HG03432 (cell line): Measurements from ENCODE around the gene LPAR3.
"Not testable (repeated sequence)": the region's sequence is repeated elsewhere in the genome, so short reads cannot be mapped to it uniquely, and the experiment has no call there.

Experiments
- ATAC-seq: cut with Tn5 transposase; IDR thresholded peaks from one replicate; pipeline ENCODE4 v1.9.1; 2021; ENCODE audit warnings: mild to moderate bottlenecking, moderate library complexity; ENCODE audit not compliant: unreplicated experiment

Gene LPAR3

DNA sequence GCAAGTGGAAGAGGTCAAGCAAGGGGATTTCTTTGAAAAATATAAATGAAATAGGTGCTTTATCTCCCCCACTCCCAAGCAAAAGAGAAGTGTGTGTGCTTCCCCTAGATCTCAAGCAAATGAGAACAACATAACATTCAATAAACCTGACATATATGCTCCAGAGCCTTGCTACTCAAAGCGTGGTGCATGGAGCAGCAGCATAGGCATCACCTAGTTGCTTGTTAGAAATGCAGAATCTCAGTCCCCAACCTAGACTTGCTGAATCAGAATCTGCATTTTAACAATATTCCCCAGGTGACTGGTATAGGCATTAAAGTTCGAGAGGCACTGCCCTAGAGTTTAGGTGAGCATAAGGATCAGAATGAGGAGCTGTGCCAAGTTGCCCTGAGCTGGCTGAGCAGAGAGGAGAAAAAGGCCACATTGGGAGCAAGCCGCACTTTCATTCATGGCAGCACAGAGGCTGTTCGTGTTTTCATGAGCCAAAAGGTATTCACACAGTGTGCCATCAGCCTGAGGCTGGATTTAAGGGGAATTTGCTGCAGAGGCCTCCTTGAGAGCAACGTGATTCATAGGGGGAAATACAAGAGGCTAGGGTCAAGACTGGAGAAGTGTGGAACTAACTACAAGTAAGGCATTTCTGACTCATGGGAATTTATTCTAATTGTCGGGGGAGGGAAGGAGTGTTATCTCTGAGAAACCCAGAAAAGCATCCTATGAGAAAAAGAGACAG, 14.3 kb upstream of the LPAR3 start:
- no peak for ATAC-seq

DNA sequence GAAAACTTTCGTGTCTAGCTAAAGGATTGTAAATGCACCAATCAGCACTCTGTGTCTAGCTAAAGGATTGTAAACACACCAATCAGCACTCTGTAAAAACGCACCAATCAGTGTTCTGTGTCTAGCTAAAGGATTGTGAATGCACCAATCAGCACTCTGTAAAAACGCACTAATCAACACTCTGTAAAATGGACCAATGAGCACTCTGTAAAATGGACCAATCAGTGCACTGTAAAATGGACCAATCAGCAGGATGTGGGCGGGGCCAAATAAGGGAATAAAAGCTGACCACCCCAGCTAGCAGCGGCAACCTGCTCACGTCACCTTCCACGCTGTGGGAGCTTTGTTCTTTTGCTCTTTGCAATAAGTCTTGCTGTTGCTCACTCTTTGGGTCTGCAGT, 9.7 kb upstream of the LPAR3 start:
- not testable (repeated sequence) for ATAC-seq

DNA sequence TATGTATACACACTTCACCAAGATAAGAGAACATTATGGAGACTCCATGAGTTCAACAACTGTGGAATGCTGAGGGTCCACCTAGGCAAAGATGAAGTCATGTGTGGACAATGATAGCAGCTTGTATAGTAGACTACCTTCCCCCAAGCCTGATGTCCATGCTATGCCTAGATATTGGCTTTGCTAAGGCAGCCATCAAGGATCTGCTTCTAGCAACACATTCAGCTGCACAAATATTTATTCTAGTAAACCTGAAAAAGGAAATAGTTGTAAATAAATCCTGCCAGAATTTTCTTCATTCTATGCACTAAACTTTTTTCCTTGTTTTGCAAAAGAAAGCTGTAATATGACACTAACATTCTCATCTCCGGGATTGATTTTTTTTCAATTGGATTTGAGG, 7.0 kb upstream of the LPAR3 start:
- ATAC-seq = no peak

DNA sequence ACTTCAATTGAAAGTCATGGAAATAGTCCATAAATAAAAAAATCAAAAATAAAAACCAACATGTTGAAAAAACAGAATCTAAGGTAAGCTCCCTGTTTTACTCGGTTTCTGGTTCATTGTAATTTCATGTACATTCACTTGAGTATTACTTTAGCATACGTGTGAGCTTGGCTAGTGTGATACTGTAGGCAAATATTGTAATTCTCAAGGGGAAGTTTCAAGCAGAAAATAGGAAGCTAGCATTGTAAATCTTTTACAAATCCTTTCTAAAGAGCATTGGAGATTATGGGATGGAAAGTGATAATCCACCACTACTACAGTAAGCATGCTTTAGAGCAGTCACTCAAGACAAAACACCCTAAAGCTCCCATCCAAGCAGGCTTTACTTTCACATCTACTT, 3.3 kb upstream of the LPAR3 start:
- ATAC-seq = no peak

DNA sequence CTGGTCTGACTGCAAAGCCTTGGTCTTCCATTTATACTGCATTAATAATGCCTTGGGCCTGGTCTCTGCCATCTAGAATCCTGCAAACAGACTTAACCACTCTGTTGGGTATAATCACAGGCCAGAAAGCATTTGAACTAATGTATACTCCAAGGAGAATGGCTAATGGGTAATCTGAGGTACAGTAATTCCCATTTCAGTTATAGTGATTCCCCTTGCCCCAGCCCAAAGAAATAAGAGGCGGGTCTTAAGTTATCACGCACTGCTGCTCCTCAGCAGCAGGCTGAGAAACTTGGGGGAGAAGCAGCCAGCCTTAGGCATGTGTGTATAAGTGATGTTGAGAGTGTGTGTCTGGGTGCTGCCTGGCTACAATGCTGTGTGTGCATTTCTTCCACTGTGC, 2.4 kb downstream of the LPAR3 start:
- ATAC-seq = no peak

DNA sequence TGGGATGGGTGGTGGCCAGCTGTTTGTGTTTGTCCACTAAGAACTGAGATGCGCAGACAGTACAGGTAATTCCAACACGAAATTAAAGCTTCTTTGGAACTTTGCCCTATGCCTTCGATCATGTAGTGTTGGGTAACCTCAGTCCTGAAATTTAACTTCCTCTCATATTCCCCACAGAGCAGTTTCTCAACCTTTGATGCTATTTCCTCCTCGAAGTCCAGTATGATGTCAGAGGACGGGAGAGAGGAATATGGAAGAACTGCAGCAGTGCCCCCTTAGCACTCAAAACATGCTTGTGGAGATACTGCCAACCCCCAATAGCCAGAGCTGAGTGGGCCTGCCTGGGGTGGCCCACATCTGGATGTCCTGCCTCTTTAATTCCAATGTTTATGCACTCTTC, 3.6 kb downstream of the LPAR3 start:
- no peak for ATAC-seq

DNA sequence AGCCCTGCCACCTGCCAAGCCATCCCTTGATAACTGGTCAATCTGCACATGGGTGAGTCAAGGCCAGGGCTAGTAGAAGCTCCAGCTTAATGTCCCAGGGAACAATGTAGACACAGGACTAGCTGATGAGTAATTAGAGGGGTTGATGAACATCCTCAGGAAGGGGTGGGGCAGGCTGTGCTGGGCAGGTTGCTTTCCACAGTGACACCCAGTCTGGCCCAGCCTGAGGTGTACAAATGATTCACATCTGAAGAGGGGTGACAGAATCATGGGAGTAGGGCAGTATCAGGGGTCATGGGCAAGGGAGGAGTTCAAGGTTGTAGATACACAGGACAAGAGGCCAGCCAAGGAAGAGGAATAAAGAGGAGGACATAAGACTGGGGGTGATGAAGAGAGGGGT, 4.3 kb downstream of the LPAR3 start:
- no peak for ATAC-seq

DNA sequence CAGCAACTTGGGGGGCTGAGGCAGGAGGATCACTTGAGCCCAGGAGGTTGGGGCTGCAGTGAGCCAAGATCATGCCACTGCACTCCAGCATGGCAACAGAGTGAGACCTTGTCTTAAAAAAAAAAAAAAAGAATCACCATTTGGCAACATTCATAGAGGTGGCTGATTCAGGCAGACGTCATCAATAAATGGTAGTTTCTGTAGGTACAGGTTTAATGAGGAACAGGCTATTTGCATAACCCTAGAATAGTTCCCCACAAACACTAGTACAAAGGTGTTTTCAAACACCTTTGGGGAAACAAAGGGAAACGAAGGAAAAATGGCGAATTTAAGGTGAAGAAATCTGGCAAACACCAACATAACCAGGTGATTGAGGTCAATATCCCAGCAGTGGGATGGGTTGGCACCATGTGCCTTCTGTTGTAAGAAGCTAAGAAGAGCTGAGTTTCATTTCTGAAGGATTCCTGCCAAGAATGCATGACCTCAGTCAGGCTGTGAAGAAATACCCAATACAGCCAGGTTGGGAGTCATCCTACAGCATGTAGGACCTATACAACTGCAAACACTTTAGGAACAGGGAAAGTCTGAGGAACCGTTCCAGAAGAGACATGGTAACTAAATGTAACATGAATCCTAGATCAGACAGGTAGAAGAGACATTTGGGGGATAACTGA, 5.6 kb downstream of the LPAR3 start:
- no peak for ATAC-seq

DNA sequence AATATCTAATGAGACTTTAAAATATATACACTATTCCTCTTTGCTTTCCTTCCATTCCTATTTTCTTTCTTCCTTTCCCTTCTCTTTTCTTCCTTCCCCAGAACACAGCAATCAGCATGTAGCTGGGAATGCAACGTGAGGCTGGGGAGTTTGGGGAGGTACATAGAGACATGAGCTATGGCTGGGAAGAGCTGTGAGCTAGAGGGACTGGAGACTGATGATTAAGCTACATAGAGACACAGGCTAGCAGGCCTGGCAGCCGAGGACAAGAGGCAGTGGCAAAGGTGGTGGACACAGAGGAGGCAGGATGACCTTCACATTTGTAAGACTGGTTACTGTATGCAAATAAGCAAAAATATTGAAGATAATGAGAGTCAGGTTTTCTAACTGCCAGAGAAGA, 7.5 kb downstream of the LPAR3 start:
- no peak for ATAC-seq

DNA sequence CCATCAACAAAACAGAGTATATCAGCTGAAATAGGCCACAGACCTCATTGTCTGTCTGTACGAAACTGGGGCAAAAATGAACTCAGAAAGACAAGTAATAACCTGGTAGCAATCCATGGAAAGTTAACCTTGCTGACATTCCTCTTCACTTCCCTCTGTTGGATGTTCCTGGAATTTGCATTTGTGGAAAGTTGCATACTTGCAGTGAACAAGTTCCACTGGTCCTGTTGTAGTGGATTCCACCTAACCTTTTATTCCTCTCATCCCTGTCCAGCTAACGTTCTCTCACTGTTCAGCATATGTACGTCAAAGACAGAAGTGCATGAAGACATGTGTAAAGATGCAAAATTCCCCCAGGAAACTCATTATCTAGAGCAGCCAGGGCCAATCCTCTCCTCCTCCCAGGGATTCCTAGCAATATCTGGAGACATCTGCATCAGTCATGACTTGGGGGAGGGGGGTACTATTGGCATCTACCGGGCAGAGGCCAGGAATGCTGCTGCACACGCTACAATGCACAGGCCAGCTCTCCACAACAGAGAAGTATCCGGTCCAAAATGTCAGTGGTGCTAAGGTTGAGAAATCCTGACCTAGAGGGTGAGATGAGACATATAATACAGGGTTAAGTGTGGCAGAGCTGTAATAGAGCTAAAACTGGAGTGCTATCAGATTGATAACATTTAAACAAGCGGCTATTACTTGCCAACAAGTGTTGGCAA, 8.2 kb downstream of the LPAR3 start:
- ATAC-seq = no peak

DNA sequence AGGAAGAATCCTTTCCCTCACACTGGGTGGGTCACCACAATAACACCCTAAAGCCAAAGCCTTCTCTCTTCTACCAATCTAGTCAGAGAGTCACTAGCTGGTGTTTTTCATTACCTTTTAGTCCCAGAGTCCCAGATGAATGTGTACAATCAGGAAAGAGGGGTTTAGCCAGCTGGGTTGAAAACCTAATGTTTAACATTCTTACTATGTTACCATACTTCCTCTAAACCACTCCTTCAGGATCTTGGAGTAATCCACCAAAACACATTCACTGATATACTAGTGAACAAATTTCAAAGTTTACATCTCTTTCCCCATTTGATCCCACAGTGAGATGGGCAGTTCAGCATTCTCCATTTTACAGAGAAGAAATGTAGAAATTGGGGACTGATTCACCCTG, 9.7 kb downstream of the LPAR3 start:
- no peak for ATAC-seq

DNA sequence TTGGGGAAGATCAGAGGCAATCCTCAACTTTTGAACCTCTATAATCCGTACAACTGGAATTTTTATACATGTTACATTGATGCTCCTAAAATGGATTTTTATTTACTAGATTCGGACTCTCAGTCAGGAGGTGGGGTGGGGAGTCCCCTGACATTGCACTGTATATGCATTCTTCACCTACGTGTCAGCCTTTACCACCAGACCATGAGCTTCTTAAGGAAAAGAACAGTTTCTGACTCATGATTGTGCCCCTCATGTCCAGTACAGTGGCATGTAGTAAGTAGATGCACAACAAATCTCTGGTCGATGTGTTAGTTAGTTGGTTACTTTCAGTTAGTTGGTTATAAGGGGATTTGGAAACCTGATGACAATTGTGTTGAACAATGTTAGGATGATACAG, 15.4 kb downstream of the LPAR3 start:
- ATAC-seq = no peak

DNA sequence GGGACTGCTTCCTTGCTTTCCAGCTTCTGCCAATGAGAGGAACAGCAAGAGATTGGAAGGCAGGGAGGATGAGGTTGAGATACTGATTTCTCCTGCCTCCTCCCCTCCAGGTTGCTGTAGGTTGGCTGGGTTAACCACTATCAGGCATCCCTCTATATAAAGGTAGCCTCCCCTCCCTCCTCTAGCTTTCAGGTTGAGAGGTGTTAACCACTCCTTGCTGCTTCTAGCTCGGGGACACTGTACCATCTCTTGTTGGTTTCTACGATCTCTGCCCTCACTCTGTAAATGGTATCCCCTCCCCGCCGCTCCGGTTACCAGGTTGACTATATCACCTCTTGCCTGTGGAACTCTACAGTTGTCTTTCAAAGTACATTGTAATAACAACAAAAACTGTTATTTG, 16.7 kb downstream of the LPAR3 start:
- ATAC-seq = no peak

DNA sequence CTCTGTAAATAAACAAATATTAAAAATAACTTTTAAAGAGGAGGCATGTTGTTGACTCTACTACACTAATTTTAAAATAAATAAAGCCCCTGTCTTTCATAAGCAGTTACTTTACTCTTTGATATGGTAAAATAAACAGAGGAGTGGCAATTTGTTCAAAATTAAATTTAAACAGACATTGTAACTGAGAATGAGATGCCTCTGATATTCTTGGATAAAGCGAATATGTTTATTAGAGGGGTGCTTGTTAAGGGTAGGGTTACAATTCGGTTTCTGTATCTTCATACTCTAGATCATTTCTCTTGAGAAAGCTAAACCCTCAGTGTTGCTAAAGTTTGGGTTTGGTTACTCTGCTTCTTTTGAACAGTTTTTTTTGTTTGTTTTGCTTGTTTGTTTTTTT, 19.6 kb downstream of the LPAR3 start:
- no peak for ATAC-seq

DNA sequence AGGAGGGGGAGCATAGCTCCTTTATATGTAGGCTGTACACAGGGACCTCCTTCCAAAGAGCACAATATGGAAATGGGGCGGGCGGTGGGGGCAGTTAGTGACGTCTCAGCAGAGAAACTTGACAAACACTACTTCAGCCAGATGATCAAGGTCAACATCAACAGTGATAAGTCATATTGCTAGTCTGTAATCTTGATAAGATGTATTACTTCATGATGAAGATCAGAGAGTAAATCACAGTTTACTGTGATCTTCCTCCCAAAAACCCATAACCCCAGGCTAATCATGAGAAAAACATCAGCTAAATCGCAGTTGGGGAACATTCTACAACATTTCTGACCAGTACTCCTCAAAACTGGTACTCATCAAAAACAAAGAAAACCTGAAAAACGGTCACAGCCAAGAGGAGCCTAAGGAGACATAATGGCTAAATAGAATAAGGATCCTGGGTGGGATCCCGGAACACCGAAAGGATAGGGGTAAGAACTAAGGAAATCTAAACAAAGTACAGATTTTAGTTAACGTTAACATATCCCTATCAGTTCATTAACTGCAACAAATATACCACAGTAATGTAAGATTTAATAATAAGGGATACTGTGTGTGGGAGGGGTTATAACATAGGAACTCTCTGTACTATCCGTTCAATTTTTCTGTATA, 20.2 kb downstream of the LPAR3 start:
- ATAC-seq = no peak

DNA sequence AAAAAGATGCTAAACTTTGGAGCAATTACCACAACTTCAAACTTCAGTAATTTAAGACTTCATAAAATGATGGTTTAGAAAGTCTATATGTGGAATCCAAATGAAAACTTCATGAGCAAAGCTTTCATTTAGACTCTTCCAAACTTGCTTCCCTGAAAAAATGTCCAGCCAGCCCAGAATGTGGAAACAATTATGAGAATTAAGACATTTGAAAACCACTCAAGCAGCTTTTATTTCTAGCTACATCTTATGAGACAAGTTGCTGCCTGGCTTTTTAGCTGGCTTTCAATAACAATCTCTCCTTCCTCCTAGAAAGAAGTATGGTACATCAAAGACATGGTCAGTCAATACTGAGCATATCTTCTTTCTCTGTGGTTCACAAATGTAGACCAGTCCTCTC, 21.8 kb downstream of the LPAR3 start:
- no peak for ATAC-seq

DNA sequence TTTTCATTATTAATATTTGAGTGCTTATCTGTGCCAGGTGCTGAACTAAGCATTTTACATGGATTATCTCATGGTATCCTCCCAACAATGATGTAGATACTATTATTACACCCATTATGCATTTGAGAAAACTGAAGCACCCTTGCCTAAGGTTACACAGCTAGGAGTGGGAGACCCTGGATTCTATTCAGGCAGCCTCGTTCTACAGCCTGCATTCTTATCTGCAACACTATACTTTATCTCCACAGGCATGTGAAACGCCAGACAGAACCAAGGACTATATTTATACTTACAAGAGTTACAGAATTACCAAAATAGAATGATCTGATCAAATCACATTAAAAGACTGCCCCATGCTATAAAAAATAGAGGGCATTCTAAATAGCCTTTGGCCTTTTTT, 22.4 kb downstream of the LPAR3 start:
- ATAC-seq = no peak

DNA sequence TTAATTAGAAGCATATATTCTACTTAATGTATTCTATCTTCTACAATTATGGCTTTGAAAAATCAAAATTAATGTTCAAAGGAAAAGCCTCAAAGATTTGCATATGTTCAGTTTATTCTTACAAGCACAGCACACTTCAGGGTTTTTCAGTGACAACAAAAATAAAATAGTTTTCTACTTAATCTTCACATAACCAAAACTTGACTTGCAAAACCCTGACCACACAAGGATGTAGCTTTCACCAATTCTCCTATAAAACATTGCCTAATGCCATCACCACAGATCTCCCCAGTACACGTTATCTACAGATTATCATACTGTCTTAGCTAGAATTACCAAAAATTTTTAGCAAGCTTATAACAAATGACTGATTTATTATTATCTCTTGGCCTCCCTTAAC, 23.3 kb downstream of the LPAR3 start:
- ATAC-seq = no peak

DNA sequence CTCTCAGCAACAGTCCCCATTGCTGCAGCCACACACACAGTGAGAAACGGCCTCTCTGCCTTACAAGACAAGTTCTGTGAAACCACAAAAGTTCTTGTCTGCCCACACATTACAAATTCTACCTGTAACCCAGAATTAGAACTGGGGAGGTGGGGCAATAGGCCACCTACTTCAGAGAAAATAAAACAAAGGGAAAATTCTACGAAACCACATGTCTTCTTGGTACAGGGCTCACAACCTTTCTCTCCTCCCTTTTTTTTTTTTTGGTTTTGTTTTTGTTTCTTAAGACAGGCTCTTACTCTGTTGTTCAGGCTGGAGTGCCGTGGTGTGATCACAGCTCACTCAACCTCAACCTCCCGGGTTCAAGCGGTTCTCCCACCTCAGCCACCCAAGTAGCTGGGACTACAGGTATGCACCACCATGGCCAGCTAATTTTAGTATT, 30.2 kb downstream of the LPAR3 start:
- ATAC-seq = peak; percentile 93

DNA sequence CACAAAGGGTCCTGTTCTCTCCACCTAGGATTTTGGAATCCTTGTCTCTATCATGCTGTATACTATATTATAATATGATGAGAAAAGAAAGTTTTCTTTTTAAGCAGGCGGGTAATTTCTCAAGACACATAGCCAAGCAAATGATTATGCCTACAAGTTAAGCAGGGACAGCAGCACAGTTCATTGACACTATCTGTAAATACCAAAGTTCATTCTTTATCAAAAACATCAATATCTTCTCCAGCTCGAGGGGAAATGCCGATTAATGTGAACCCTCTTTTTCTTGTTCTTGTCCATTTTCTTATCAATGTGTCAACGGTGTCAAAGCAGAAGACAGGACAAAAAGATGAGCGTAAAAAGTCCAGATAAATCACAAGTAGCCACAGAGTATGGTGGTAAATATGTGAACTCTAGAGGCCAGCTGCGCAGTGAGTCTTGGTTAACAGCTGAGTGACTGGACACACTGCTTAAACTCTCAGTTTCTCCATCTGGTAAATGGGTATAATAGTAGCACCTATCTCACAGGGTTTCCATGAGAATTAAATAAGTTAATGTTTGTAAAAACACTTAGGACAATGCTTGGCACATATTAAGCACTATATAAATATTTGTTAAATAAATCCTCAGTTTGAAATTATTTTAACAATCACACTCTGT, 30.9 kb downstream of the LPAR3 start:
- ATAC-seq = no peak

DNA sequence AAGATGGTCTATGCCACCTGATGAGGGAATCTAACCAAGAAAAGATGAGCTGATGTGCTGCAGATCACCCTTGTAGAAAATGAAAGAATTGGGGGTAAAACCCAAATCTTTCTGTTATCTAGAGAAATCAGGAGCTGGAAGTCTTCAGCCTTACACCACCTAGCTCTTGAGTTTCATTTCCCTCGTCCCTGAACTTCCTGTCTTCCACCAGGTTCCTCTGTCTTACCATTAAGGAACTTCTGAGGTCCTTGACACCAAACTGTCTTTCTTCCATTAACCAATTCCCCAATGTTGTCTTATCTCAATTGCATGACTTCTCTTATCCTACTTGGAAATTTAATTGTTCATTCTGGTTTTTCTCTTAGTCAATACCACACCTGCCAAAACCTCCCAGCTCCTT, 31.5 kb downstream of the LPAR3 start:
- no peak for ATAC-seq
